Measurements from ENCODE around the gene ALLC.

DNA sequence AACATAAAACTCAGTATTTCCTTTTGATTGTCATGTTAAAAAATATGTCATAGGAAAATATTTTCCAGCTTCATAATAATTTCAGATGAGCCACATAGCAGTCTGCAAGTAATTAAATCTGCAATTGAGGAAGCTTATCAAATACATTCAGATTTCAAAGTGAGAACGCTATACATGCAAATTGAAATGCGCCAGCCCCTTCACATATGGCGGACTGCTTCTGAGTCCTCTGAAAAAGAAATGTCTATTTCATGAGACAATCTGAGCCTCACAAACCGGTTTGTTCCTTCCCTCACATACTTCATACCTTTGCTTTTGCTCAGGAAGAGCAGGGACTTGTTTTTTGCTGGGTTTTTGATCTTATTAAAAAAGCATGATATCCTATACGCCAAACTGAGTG lies 43.1 kb downstream of the ALLC start:
- TF ChIP-seq, protein P1, sequence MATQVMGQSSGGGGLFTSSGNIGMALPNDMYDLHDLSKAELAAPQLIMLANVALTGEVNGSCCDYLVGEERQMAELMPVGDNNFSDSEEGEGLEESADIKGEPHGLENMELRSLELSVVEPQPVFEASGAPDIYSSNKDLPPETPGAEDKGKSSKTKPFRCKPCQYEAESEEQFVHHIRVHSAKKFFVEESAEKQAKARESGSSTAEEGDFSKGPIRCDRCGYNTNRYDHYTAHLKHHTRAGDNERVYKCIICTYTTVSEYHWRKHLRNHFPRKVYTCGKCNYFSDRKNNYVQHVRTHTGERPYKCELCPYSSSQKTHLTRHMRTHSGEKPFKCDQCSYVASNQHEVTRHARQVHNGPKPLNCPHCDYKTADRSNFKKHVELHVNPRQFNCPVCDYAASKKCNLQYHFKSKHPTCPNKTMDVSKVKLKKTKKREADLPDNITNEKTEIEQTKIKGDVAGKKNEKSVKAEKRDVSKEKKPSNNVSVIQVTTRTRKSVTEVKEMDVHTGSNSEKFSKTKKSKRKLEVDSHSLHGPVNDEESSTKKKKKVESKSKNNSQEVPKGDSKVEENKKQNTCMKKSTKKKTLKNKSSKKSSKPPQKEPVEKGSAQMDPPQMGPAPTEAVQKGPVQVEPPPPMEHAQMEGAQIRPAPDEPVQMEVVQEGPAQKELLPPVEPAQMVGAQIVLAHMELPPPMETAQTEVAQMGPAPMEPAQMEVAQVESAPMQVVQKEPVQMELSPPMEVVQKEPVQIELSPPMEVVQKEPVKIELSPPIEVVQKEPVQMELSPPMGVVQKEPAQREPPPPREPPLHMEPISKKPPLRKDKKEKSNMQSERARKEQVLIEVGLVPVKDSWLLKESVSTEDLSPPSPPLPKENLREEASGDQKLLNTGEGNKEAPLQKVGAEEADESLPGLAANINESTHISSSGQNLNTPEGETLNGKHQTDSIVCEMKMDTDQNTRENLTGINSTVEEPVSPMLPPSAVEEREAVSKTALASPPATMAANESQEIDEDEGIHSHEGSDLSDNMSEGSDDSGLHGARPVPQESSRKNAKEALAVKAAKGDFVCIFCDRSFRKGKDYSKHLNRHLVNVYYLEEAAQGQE (IDR thresholded peaks at IDR 0.05): no peak
- TF ChIP-seq, protein P2, sequence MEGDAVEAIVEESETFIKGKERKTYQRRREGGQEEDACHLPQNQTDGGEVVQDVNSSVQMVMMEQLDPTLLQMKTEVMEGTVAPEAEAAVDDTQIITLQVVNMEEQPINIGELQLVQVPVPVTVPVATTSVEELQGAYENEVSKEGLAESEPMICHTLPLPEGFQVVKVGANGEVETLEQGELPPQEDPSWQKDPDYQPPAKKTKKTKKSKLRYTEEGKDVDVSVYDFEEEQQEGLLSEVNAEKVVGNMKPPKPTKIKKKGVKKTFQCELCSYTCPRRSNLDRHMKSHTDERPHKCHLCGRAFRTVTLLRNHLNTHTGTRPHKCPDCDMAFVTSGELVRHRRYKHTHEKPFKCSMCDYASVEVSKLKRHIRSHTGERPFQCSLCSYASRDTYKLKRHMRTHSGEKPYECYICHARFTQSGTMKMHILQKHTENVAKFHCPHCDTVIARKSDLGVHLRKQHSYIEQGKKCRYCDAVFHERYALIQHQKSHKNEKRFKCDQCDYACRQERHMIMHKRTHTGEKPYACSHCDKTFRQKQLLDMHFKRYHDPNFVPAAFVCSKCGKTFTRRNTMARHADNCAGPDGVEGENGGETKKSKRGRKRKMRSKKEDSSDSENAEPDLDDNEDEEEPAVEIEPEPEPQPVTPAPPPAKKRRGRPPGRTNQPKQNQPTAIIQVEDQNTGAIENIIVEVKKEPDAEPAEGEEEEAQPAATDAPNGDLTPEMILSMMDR (IDR thresholded peaks at IDR 0.05; ENCODE audit: low read depth, low read length, missing input control): no peak
- TF ChIP-seq SP1 (IDR thresholded peaks at IDR 0.05) (no peak), HNF4A (conservative IDR thresholded peaks at IDR 0.05) (no peak), YY1 (IDR thresholded peaks at IDR 0.05) (no peak), JUND (IDR thresholded peaks at IDR 0.05) (no peak), RAD21 (IDR thresholded peaks at IDR 0.05) (no peak), EGR1 (IDR thresholded peaks at IDR 0.05; ENCODE audit: low read depth in 2 of 2) (no peak), TAF1 (conservative IDR thresholded peaks at IDR 0.05) (no peak), RXRA (IDR thresholded peaks at IDR 0.05) (no peak)
- TF ChIP-seq, protein P3, sequence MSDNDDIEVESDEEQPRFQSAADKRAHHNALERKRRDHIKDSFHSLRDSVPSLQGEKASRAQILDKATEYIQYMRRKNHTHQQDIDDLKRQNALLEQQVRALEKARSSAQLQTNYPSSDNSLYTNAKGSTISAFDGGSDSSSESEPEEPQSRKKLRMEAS (IDR thresholded peaks at IDR 0.05): no peak
- TF ChIP-seq, protein P4, sequence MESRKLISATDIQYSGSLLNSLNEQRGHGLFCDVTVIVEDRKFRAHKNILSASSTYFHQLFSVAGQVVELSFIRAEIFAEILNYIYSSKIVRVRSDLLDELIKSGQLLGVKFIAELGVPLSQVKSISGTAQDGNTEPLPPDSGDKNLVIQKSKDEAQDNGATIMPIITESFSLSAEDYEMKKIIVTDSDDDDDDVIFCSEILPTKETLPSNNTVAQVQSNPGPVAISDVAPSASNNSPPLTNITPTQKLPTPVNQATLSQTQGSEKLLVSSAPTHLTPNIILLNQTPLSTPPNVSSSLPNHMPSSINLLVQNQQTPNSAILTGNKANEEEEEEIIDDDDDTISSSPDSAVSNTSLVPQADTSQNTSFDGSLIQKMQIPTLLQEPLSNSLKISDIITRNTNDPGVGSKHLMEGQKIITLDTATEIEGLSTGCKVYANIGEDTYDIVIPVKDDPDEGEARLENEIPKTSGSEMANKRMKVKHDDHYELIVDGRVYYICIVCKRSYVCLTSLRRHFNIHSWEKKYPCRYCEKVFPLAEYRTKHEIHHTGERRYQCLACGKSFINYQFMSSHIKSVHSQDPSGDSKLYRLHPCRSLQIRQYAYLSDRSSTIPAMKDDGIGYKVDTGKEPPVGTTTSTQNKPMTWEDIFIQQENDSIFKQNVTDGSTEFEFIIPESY (IDR thresholded peaks at IDR 0.05): no peak

Measured in liver (tissue), 3 donors.